ENCODE data around the gene PIGH.

Gene PIGH, protein sequence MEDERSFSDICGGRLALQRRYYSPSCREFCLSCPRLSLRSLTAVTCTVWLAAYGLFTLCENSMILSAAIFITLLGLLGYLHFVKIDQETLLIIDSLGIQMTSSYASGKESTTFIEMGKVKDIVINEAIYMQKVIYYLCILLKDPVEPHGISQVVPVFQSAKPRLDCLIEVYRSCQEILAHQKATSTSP

DNA sequence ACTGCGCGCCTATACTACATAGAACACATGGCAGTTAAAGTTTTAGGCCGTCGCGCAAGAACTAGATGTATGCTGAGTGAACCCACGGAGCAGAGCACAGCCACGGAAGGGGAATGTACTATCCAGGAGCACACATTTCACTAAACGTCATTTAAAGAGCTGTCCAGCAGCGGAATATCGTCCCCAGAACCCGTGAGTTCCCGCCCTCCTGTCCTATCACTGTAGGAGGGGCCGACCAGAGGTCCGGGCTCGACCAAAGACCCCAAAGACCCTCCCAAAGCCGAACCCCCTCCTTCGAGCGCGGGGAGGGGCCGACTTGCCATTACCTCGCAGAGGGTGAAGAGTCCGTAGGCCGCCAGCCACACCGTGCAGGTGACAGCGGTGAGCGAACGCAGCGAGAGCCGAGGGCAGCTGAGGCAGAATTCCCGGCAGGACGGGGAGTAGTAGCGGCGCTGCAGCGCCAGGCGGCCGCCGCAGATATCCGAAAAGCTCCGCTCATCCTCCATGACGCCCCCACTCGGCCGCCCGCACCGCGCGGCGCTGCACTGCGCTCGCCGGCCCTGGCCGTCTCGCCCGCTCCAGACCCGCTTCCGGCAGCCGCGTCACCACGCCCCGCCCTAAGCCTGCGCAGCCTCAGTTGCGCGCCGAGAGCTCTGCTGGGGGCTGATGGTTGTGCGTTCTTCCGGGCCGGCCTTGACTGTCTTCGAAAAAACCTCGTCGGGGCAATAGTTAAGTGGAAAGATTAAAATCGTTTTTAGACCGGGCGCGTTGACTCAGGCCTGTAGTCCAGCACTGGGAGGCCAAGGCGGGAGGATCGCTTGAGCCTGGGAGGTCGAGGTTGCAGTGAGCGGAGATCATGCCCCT is at the start of gene PIGH:
Gene PIGH (minus strand): TSS at position 571 of the 864 bp plus-strand sequence. CDS start 65 bp downstream, at position 506.
- peak within 1 kb of the TSS; percentile 87 to 89 for H3K4me3 ChIP-seq (ENCODE audit: low read depth in 1 of 2, low read length in 2 of 2)
- peaks cover 0 to 7% of the 10 kb centered on the region in 2 donors for H3K36me3 ChIP-seq (ENCODE audit: control insufficient read depth in 1 of 2, insufficient read depth in 2 of 2, low read length in 2 of 2)
- H3K9me3 ChIP-seq (ENCODE audit: control insufficient read depth in 1 of 2, low read length in 2 of 2) = no peaks in the 10 kb centered on the region
- peaks cover 8 to 14% of the 10 kb centered on the region in 2 donors for H3K4me1 ChIP-seq (ENCODE audit: control insufficient read depth in 1 of 2, insufficient read depth in 2 of 2, low read length in 2 of 2)
- peak within 1 kb of the TSS; percentile 73 to 78 for H3K9ac ChIP-seq (ENCODE audit: low read depth in 1 of 2, low read length in 2 of 2)
- H3K27ac ChIP-seq (ENCODE audit: low read depth, low read length) = peak within 1 kb of the TSS; percentile 81
- H3K27me3 ChIP-seq (ENCODE audit: control insufficient read depth in 1 of 2, insufficient read depth in 2 of 2, low read length in 2 of 2) = no peaks in the 10 kb centered on the region

DNA sequence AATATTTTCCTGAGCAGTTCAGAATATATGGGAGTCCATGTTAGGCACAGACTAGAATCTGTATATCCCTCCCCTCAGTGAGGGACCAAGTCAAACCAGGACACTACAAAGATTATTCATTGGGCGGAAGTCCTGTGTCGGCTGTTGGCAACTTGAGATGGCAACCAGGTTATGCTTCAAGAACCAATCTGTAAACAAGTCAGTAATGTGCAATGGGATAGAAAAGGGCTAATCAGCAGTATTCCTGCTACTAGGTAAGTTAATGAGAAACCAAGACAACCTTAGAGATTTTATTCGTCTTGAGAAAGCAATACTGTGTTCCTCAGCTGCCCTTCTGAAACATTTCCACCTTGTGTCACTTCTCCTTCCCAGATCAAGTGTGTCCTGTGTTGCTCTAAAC is 46.1 kb upstream of the PIGH start:
- Histone ChIP-seq H3K4me1 (ENCODE audit: control insufficient read depth in 1 of 2, insufficient read depth in 2 of 2, low read length in 2 of 2) (peaks cover 6 to 19% of the 10 kb centered on the region in 2 donors), H3K9me3 (ENCODE audit: control insufficient read depth in 1 of 2, low read length in 2 of 2) (no peaks in the 10 kb centered on the region), H3K4me3 (ENCODE audit: low read depth in 1 of 2, low read length in 2 of 2) (no peak overlapping the region), H3K27ac (ENCODE audit: low read depth, low read length) (no peak overlapping the region), H3K27me3 (ENCODE audit: control insufficient read depth in 1 of 2, insufficient read depth in 2 of 2, low read length in 2 of 2) (no peaks in the 10 kb centered on the region), H3K36me3 (ENCODE audit: control insufficient read depth in 1 of 2, insufficient read depth in 2 of 2, low read length in 2 of 2) (peaks cover 28 to 37% of the 10 kb centered on the region in 2 donors), H3K9ac (ENCODE audit: low read depth in 1 of 2, low read length in 2 of 2) (no peak overlapping the region)

DNA sequence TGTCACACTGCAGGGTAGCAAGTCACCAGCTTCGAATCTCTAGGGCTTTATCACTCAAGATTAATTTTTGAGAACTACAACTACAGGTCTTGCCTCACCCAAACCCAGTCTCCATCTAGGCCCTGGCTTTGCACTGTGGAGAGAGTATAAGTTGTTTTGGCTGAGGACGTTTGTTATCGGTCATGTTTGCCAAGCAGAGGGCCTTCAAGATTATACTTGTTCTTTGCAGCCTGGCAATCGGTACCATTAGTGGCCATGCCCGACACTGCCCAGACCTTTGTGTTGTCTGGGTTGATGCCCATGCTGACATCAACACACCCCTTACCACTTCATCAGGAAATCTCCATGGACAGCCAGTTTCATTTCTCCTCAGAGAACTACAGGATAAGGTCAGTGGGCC is 45.3 kb upstream of the PIGH start:
- H3K36me3 ChIP-seq (ENCODE audit: control insufficient read depth in 1 of 2, insufficient read depth in 2 of 2, low read length in 2 of 2) = peaks cover 21 to 29% of the 10 kb centered on the region in 2 donors

DNA sequence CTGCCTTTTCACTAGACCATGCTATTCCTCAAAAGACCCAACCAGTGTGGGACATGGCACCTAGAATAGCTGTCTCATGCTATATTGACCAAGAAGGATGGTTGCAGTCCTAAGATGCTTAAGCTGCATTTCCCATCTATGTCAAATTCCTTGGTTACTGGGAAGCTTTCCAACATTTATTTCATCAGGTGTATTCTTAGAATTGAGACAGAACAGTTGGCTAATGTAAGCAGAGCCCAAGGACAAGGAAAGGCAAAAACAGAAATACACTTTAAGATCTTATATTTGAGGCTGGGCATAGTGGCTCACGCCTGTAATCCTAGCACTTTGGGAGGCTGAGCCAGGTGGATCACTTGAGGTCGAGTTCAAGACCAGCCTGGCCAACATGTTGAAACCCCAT is 44.4 kb upstream of the PIGH start:
- H3K27ac ChIP-seq (ENCODE audit: low read depth, low read length) = no peak overlapping the region
- no peaks in the 10 kb centered on the region for H3K27me3 ChIP-seq (ENCODE audit: control insufficient read depth in 1 of 2, insufficient read depth in 2 of 2, low read length in 2 of 2)
- peaks cover 6 to 19% of the 10 kb centered on the region in 2 donors for H3K4me1 ChIP-seq (ENCODE audit: control insufficient read depth in 1 of 2, insufficient read depth in 2 of 2, low read length in 2 of 2)
- H3K9ac ChIP-seq (ENCODE audit: low read depth in 1 of 2, low read length in 2 of 2) = no peak overlapping the region
- no peak overlapping the region for H3K4me3 ChIP-seq (ENCODE audit: low read depth in 1 of 2, low read length in 2 of 2)
- peaks cover 11 to 20% of the 10 kb centered on the region in 2 donors for H3K36me3 ChIP-seq (ENCODE audit: control insufficient read depth in 1 of 2, insufficient read depth in 2 of 2, low read length in 2 of 2)
- no peaks in the 10 kb centered on the region for H3K9me3 ChIP-seq (ENCODE audit: control insufficient read depth in 1 of 2, low read length in 2 of 2)

More for the DNA sequence above, 45.3 kb upstream of the PIGH start:
- Histone ChIP-seq H3K27ac (ENCODE audit: low read depth, low read length) (no peak overlapping the region), H3K9ac (ENCODE audit: low read depth in 1 of 2, low read length in 2 of 2) (no peak overlapping the region), H3K4me3 (ENCODE audit: low read depth in 1 of 2, low read length in 2 of 2) (no peak overlapping the region), H3K27me3 (ENCODE audit: control insufficient read depth in 1 of 2, insufficient read depth in 2 of 2, low read length in 2 of 2) (no peaks in the 10 kb centered on the region), H3K4me1 (ENCODE audit: control insufficient read depth in 1 of 2, insufficient read depth in 2 of 2, low read length in 2 of 2) (peaks cover 6 to 19% of the 10 kb centered on the region in 2 donors), H3K9me3 (ENCODE audit: control insufficient read depth in 1 of 2, low read length in 2 of 2) (no peaks in the 10 kb centered on the region)

DNA sequence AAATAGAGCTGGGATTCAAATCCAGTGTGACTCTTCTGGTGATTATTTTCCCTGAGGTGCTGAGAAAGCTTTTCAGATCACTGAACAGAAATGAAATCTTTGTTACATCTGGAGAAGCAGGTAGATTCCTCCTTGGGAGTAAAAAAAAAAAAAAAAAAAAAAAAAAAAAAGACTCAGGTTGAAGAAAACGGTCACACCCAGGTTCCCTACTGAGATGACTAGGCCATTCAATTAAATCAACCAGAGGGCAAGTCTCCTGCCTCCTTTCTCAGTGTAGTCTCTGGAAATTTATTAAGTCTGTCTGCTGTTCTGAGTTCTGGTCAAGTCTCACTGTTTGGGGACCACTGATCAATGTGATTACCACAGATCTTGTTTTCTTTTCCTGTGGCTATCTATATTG is 43.6 kb upstream of the PIGH start:
- H3K27me3 ChIP-seq (ENCODE audit: control insufficient read depth in 1 of 2, insufficient read depth in 2 of 2, low read length in 2 of 2) = no peaks in the 10 kb centered on the region
- H3K27ac ChIP-seq (ENCODE audit: low read depth, low read length) = no peak overlapping the region
- no peak overlapping the region for H3K9ac ChIP-seq (ENCODE audit: low read depth in 1 of 2, low read length in 2 of 2)
- H3K4me1 ChIP-seq (ENCODE audit: control insufficient read depth in 1 of 2, insufficient read depth in 2 of 2, low read length in 2 of 2) = peaks cover 6 to 19% of the 10 kb centered on the region in 2 donors
- no peaks in the 10 kb centered on the region for H3K9me3 ChIP-seq (ENCODE audit: control insufficient read depth in 1 of 2, low read length in 2 of 2)
- H3K4me3 ChIP-seq (ENCODE audit: low read depth in 1 of 2, low read length in 2 of 2) = no peak overlapping the region
- peaks cover 10 to 14% of the 10 kb centered on the region in 2 donors for H3K36me3 ChIP-seq (ENCODE audit: control insufficient read depth in 1 of 2, insufficient read depth in 2 of 2, low read length in 2 of 2)

DNA sequence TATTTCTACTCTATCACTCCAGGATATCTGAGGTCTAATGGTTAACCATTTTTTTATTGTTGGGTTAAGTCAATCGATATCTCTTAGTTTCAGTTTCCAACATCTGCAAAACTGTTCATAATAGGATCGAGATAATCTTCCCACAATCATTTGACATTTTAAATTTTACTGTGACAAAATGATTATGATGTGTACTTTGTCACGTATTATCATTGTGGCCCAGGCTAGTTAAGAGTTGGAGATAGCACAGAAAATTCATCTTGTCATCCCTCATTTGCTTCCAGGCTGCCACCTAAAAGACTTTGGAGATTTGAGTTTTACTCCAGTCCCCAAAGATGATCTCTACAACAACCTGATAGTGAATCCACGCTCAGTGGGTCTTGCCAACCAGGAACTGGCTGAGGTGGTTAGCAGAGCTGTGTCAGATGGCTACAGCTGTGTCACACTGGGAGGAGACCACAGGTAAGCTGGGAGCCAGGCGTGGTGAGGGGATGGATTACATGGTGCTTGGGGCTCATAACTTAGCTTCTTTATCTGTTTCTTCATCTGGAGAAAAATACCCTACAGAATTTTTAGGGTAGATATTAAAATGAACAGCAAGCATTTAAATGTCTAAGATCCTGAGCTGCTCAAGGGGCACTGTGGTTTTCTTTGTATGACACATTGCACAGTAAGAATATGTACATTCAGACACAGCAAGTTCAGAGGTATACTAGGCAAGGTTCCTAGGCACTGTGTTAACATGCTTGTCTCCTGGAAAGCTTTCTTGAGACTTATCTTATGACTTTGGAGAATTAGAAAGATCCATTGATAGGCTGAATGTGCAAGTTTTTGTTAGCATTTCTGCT is 42.1 kb upstream of the PIGH start:
- no peak overlapping the region for H3K27ac ChIP-seq (ENCODE audit: low read depth, low read length)
- no peaks in the 10 kb centered on the region for H3K9me3 ChIP-seq (ENCODE audit: control insufficient read depth in 1 of 2, low read length in 2 of 2)
- no peak overlapping the region for H3K9ac ChIP-seq (ENCODE audit: low read depth in 1 of 2, low read length in 2 of 2)
- H3K36me3 ChIP-seq (ENCODE audit: control insufficient read depth in 1 of 2, insufficient read depth in 2 of 2, low read length in 2 of 2) = peaks cover 7 to 10% of the 10 kb centered on the region in 2 donors
- H3K4me3 ChIP-seq (ENCODE audit: low read depth in 1 of 2, low read length in 2 of 2) = peak overlapping the region in 1 of 2 donors; percentile 41
- H3K4me1 ChIP-seq (ENCODE audit: control insufficient read depth in 1 of 2, insufficient read depth in 2 of 2, low read length in 2 of 2) = peaks cover 6 to 19% of the 10 kb centered on the region in 2 donors
- no peaks in the 10 kb centered on the region for H3K27me3 ChIP-seq (ENCODE audit: control insufficient read depth in 1 of 2, insufficient read depth in 2 of 2, low read length in 2 of 2)

DNA sequence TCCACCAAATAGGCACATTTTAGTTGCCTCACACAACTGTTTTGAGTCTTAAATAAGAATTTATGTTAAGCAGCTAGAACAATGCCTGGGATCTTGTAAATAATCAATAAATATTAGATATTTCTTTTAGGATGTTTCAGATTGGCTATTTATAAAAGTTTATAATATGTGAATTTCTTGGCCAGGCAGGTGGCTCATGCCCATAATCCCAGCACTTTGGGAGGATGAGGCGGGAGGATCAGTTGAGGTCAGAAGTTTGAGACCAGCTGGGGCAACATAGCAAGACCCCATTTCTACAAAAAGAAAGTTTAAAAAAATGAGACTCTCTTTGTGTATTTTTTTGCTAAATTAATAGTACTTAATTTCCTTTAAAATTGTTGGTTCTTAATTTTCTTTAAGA is 41.4 kb upstream of the PIGH start:
- H3K9ac ChIP-seq (ENCODE audit: low read depth in 1 of 2, low read length in 2 of 2) = no peak overlapping the region
- no peaks in the 10 kb centered on the region for H3K27me3 ChIP-seq (ENCODE audit: control insufficient read depth in 1 of 2, insufficient read depth in 2 of 2, low read length in 2 of 2)
- H3K36me3 ChIP-seq (ENCODE audit: control insufficient read depth in 1 of 2, insufficient read depth in 2 of 2, low read length in 2 of 2) = peaks cover 5 to 9% of the 10 kb centered on the region in 2 donors
- no peaks in the 10 kb centered on the region for H3K9me3 ChIP-seq (ENCODE audit: control insufficient read depth in 1 of 2, low read length in 2 of 2)
- no peak overlapping the region for H3K4me3 ChIP-seq (ENCODE audit: low read depth in 1 of 2, low read length in 2 of 2)
- H3K4me1 ChIP-seq (ENCODE audit: control insufficient read depth in 1 of 2, insufficient read depth in 2 of 2, low read length in 2 of 2) = peaks cover 6 to 19% of the 10 kb centered on the region in 2 donors
- H3K27ac ChIP-seq (ENCODE audit: low read depth, low read length) = no peak overlapping the region

DNA sequence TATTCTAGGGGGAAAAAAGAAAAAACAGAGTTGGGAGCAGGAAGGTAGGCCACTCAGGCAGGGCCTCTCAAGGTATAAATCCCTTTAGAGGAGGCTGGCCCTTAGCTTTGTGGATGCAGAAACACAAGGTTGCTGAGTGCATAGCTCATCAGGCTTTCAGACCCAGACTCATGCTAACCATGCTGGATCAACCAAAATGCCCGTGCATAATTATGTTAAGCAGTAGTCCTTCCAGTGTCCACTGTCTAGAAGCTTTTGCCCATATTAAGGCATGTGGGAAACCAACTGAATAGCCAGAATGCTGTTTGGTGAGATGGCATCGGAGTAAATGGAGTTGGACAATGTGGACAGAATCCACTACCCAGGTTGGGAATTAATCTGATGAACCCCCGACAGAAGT is 38.6 kb upstream of the PIGH start:
- Histone ChIP-seq H3K36me3 (ENCODE audit: control insufficient read depth in 1 of 2, insufficient read depth in 2 of 2, low read length in 2 of 2) (no peaks in the 10 kb centered on the region), H3K27ac (ENCODE audit: low read depth, low read length) (no peak overlapping the region), H3K4me1 (ENCODE audit: control insufficient read depth in 1 of 2, insufficient read depth in 2 of 2, low read length in 2 of 2) (peaks cover 6 to 19% of the 10 kb centered on the region in 2 donors), H3K9me3 (ENCODE audit: control insufficient read depth in 1 of 2, low read length in 2 of 2) (no peaks in the 10 kb centered on the region), H3K27me3 (ENCODE audit: control insufficient read depth in 1 of 2, insufficient read depth in 2 of 2, low read length in 2 of 2) (no peaks in the 10 kb centered on the region), H3K9ac (ENCODE audit: low read depth in 1 of 2, low read length in 2 of 2) (no peak overlapping the region), H3K4me3 (ENCODE audit: low read depth in 1 of 2, low read length in 2 of 2) (no peak overlapping the region)

DNA sequence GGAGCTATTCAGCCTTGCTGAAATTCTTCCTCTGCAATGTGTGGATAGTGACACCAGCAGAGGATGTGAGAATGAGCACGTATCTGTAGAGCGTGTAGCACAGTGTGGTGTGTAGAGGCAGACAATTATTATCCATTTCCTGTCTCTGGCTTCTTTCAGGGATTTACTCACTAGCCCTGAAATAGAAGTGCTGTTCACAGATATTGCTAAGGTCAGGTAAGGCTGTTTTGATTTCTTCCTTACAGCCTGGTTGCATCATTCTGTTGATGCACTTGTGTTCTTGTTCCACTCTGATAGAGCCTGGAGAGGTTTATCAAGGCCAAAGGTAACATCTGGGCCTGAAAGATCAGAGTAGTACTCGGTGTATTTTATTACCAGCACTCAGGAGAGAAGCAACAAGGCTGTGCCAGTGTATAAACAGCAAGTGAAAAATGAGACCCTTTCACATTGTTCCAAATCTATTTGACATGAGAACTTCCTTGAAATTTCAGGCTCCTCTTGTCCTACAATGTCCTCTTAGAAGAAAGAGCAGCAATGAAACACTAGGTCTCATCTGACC is 36.4 kb upstream of the PIGH start:
- Histone ChIP-seq H3K27me3 (ENCODE audit: control insufficient read depth in 1 of 2, insufficient read depth in 2 of 2, low read length in 2 of 2) (no peaks in the 10 kb centered on the region), H3K27ac (ENCODE audit: low read depth, low read length) (no peak overlapping the region), H3K9me3 (ENCODE audit: control insufficient read depth in 1 of 2, low read length in 2 of 2) (no peaks in the 10 kb centered on the region), H3K4me3 (ENCODE audit: low read depth in 1 of 2, low read length in 2 of 2) (no peak overlapping the region), H3K36me3 (ENCODE audit: control insufficient read depth in 1 of 2, insufficient read depth in 2 of 2, low read length in 2 of 2) (no peaks in the 10 kb centered on the region), H3K9ac (ENCODE audit: low read depth in 1 of 2, low read length in 2 of 2) (peak overlapping the region in 1 of 2 donors; percentile 27), H3K4me1 (ENCODE audit: control insufficient read depth in 1 of 2, insufficient read depth in 2 of 2, low read length in 2 of 2) (peaks cover 0 to 9% of the 10 kb centered on the region in 2 donors)
